HS-5 (cell line): ENCODE data around the gene REEP1.
"Not testable (repeated sequence)": the region's sequence is repeated elsewhere in the genome, so short reads cannot be mapped to it uniquely, and the experiment has no call there.

ENCODE experiments used
- DNase-seq: peaks from one replicate; pipeline ENCODE4 v3.0.0-alpha.2; 2012; ENCODE audit warnings: low read depth

The REEP1 gene

DNA sequence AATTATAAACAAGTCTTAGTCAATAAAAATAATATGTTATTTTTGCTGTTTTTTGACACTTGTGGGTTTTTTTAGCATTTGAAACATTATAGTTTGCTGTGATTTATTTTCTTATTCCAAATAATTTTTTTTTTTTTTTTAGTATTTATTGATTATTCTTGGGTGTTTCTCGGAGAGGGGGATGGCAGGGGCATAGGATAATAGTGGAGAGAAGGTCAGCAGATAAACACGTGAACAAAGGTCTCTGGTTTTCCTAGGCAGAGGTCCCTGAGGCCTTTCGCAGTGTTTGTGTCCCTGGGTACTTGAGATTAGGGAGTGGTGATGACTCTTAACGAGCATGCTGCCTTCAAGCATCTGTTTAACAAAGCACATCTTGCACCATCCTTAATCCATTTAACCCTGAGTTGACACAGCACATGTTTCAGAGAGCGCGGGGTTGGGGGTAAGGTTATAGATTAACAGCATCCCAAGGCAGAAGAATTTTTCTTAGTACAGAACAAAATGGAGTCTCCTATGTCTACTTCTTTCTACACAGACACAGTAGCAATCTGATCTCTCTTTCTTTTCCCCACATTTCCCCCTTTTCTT is 8.5 kb upstream of the REEP1 start:
- DNase-seq, result not testable (repeated sequence)

DNA sequence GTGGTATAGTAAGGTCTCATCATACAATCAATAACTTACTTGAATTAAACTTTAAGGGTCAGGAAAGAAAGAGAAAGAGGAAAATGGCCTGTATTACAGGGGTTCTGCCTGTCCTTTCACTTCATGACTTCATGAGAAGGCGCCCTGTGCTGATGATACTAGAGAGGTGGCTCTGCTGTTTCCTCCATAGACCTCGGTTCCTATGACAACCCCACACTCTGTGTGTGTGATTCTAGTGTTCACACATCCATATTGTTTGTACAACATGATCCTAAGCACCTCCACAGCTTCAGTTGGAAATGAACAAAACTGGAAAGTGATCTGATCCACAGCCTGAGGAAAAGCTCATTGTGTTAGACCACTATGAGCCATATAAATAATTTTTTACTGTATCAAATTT is 7.0 kb upstream of the REEP1 start:
- no peak for DNase-seq

DNA sequence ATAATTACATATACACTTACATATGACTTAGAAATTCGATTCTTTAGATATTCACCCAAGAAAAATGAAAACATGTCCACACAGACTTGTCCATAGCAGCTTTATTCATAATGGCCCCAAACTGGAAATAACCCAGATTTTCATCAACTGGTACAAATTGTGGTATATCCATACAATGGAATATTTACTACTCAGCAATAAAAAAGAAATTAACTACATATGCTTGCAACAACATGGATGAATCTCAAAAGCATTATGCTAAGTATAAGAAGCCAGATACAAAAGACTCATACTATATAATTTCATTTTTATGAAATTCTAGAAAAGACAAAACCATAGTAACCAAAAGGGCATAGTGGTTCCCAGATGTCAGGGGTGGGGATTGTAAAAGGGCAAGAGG is 5.1 kb upstream of the REEP1 start:
- no peak for DNase-seq

DNA sequence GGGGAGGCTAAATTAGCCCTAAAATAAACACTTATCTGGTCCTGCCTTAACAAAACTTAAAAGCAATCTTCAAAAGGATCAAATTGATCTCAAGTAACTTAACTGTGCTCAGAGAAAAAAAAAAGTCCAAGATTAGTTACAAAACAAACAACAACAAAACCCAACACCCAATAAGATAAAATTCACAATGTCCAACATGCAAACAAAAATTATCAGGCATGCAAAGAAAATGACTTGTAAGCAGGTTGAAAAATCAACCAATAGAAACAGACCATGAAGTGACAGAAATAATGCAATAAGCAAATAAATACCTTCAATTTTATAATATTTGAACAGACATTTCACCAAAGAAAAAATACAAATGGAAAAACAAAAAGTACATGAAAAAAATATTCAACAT is 4.0 kb upstream of the REEP1 start:
- no peak for DNase-seq

DNA sequence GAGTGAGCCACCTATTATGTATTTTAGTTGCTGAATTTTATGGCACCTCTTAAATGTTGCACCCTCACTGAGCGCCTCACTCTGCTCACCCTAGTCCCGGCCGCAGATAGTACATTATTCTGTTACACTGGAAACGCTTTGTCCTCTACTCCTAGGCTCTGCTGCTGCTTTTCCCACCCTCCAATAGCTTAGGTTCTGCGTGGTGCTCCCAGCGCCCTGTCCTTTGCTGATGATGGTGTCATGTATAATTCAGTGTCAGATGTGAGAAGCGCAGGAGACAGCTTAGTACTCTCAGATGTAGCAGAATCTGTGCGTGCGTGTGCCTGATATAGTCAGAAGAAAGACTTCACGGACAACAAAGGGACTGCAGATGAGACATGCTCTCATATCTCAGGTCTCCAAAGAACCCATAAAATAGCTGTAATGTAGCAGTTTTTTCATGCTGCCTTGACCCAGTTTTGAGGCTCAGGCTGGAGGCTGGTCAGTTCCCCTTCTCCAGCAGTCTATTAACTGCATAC is 1.4 kb upstream of the REEP1 start:
- no peak for DNase-seq

GRCh38 chr2:86336675-86337243 is 667 bp downstream of the REEP1 start:
- no peak for DNase-seq

DNA sequence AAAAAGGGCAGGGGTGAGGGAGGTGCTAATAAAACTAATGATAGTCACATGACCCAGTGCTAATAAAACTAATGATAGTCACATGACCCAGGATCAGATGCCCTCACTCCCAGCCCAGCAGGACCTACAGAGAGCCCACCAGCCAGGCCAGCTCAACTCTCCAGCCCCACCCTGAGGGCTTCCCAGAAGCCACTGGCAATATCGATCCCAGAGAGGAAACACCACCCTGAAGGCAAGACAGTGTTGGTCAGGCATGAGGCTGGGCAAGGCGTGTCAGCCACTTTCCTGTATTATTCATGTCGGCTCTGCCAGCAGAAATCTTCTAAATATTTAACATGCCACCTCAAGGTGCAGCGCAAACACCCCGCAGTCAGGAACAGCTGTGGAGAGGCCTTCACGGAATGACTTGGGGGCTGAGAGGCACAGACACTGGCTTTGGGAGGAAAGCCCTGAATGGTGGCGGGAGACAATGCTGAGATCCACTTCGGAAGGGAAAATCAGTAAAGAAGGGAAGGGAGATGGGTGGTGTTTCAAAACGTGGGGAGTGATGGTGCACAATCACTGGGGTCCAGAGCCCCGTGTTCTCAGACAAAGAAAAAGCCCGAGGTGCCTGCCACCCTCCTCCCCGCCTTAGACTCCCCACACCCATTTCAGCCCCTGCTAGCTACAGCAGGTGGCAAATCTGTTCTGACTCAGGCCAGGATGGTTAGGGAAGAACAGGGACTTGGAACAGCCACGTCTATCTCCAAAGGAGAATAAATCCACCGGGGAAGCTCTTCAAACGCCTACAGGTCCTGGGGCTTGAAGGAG is 1.4 kb downstream of the REEP1 start:
- DNase-seq, result no peak

GRCh38 chr2:86333378-86333777 is 4.0 kb downstream of the REEP1 start:
- DNase-seq, result no peak

DNA sequence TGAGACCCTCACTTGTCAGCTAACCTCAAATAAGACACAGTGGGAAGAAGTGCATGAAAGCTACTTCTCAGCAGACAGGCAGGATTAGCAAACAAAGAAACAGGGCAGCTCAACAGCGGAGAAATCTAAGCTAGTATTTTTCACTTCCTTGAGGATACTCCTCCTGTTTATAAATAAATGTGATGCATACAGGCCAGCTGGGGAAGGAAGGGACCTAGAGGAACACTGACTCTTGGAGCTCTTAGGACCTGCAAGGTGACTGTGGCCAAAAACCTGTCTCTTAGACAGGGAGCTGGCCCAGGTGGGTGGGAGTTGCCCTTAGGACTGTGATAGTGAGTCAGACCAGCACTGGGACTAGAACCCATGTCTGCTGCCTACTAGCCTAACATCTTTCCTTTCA is 4.8 kb downstream of the REEP1 start:
- DNase-seq, result no peak

DNA sequence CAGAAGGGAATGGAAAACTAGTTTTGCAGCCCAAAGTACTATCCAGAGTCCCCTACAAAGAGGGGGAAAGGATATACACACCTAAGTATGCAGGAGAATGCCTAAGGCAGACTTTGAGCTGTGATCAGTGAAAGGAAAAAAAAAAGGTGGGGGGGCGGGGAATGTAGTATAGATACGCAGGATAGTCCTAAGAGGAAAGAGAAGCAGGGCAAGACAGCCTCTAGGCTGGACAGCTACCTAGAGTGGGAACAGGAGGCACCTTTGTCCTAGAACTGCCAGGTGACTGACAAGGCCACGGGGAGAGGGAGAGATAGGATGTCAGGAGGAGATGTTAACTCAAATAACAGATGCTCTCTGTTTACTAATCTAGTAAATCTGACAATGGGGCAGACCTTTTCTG is 6.0 kb downstream of the REEP1 start:
- no peak for DNase-seq

DNA sequence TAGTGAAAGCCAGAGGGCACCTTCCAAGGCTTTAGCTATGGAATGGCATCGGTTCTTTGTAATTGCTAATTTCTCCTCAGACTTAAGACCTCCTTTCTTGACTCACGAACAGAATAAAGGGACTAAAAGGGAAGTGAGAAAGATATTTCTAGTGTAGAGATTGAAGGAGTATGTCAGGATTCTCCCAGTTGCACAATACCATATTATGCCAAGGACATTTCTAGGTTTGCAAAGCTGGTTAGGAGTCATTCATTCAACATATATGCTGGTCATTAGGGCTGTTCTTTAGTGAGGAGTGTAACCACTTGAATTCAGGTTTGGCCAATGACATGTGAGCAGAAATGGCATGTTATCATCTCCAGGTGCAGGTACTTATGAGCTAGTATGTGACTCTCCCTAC is 7.4 kb downstream of the REEP1 start:
- DNase-seq, result no peak

DNA sequence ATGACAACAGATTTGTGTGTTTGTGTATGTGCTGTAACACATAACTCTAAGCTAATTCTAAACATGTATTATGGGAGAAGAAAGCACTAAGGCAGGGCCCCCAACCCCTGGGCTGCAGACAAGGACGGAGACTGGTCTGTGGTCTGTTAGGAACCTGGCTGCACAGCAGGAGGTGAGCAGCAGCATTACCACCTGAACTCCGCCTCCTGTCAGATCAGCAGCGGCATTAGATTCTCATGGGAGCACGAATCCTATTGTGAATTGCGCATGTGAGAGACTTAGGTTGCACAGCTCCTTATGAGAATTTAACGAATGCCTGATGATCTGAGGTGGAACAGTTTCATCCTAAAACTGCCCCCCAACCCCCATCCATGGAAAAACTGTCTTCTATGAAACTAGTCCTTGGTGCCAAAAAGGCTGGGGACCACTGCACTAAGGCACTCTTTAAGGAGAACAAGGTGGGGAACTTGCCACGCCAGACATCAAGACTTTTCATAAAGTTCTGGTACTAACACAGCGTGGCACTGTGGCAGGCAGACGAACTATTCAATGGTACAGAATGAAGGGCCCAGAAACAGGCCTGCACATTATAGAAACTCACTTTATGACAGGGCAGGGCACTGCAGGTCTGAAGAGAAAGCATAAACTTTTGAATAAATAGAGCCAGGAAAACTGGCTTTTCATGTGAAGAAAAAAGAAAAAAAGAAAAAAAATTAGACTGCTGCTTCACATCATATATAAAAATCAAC is 14.0 kb downstream of the REEP1 start:
- DNase-seq, result no peak

DNA sequence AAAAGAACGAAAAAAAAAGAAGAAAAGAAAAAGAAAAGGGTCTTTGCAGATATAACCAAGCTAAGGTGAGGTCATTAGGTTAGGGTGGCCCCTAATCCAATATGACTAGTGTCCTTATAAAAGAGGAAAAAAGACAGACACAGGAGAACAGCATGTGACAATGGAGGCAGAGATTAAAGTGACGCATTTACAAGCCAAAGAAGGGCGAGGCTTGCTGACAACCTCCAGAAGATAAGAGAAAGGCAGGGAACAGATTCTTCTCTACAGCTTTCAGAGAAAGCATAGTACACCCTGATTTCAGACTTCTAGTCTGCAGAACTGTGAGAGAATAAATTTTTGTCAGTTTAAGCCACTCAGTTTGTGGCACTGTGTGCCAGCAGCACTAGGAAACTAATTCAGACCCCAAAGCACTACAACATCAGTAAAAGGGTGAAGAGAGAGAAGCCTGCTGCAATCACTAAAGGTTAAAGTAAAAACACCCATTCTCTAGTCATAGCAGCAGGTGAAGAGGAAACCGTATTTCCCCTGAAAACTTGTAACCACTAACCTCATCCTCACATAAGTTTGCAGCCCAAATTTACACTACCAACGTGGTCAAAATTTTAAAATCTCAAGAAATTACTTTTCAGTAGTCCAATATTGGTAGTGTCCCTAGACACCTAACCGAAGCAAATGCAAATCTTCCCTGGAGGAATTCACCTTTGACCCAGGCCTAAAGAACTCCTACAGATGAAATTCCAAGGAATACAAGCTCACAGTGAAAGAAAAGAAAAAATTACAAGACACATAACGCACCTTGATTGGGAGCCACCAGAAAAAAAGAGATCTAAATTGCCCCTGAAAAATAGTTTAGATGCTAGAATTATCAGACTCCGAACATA is 17.5 kb downstream of the REEP1 start:
- DNase-seq, result no peak

- no peak for DNase-seq
Measured at GRCh38 chr2:86315084-86315483, 22.3 kb downstream of the REEP1 start.

GRCh38 chr2:86314125-86314524 is 23.3 kb downstream of the REEP1 start:
- no peak for DNase-seq

GRCh38 chr2:86313341-86313740 is 24.1 kb downstream of the REEP1 start:
- no peak for DNase-seq

DNA sequence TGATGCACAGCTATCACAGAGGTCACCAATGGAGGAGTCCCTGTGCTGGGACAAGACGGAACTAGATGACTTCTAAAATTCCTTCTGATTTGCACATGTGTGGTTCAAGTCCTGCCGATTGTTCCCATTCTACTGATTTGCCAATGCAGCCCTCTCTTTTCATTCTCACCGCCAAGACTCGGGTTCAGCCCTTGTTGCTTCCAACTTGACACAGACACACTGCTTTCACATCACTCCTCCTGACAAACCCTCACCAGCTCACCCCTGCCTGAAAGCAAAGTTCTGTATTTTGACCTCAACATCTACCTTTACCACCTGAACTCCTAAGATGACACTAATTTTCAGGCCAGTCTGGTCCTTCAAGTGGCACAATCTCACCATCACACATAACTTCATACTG is 25.5 kb downstream of the REEP1 start:
- no peak for DNase-seq

DNA sequence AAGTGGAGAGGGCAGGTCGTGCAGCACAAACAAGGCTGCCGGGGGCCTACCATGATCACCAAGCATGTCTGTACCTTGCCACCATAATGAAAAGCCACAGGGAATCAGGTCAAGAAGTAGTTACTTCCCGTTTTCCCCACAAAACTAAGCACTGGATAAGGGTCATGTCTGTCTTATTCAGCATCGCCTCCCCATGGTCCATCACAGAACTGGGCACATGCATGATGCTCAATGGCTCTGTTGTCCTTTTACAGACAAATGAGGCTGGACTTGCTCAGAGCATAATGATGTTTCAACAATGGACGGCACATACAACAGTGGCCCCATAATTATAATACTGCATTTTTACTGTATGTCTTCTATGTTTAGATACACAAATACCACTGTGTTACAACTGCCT is 27.5 kb downstream of the REEP1 start:
- no peak for DNase-seq

DNA sequence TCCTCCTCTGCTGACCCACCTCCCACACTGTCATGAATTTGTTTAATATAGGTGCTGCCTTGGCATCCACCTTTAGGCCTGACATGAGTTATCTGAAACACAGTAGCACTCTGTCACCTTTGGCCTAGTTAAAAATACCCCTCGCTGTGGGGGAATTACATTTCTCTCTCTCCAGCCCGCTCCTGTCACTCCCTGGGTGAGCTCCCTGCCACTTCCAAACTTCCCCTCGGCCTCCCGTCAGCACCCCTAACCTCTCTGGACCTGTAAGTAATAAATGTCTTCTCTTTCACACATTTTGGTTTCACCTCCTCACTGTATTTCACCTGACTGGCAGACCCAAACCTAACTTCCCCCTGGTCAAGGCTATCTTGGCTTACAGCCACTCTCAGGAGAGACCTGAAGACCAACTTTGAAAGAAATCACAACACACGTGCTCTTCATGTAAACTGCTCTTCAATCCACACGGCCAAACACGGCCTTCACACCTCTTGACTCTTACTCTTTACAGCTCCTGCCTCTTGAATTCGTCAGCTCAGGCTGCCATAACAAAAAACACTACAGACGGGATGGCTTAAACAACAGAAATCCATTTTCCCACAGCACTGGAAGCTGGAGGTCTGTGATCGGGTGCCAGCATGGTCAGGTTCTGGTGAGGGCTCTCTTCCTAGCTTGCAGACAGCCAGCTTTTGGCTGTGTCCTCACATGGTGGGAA is 28.3 kb downstream of the REEP1 start:
- DNase-seq, result no peak

GRCh38 chr2:86308356-86308755 is 29.1 kb downstream of the REEP1 start:
- no peak for DNase-seq

DNA sequence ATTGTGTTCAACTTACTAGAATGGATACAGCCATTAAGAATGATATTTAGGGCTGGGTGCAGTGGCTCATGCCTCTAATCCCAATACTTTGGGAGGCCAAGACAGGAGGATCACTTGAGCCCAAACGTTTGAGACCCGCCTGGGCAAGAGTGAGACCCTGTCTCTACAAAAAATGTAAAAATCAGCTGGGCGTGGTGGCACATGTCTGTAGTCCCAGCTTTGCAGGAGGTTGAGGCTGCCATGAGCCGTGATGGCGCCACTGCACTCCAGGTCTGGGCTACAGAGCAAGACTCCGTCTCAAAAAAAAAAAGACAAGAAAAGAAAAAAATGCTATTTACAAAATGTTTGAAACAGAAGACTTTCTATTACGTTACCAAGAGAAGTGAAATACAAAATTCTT is 30.0 kb downstream of the REEP1 start:
- DNase-seq, result no peak
